ENCODE data around the gene NFS1. TPM values are rescaled to one million over a fixed set of nuclear protein-coding genes. Genes with fewer than 3 reads are reported as not detected.
"Not testable (repeated sequence)": the region's sequence is repeated elsewhere in the genome, so short reads cannot be mapped to it uniquely, and the experiment has no call there.

The NFS1 gene
- total RNA-seq, 1 experiment from 2014 or later: 94.3 TPM

GRCh38 chr20:35702051-35702823 is 3.1 kb upstream of the NFS1 start:
- Histone ChIP-seq H3K4me3 (no peak overlapping the region), H3K9me3 (no peaks in the 10 kb centered on the region), H3K36me3 (peaks cover 83% of the 10 kb centered on the region), H3K27me3 (no peaks in the 10 kb centered on the region)
- DNase-seq: no peak

GRCh38 chr20:35700625-35701148 is 1.5 kb upstream of the NFS1 start:
- no peaks in the 10 kb centered on the region for H3K27me3 ChIP-seq
- H3K4me3 ChIP-seq: peak overlapping the region; percentile 87
- no peaks in the 10 kb centered on the region for H3K9me3 ChIP-seq
- DNase-seq: no peak
- H3K36me3 ChIP-seq: peaks cover 80% of the 10 kb centered on the region

- H3K27me3 ChIP-seq: no peaks in the 10 kb centered on the region
- no peak for DNase-seq
- no peaks in the 10 kb centered on the region for H3K9me3 ChIP-seq
- peak overlapping the region; percentile 87 for H3K4me3 ChIP-seq
- peaks cover 80% of the 10 kb centered on the region for H3K36me3 ChIP-seq
Observed at GRCh38 chr20:35699957-35700624, 939 bp upstream of the NFS1 start.

- Histone ChIP-seq H3K36me3 (peaks cover 80% of the 10 kb centered on the region), H3K4me3 (peak overlapping the region; percentile 87), H3K27me3 (no peaks in the 10 kb centered on the region), H3K9me3 (no peaks in the 10 kb centered on the region)
- DNase-seq: peak; percentile 32
Observed at GRCh38 chr20:35698298-35699126, 640 bp downstream of the NFS1 start.

GRCh38 chr20:35697696-35698297 is 1.4 kb downstream of the NFS1 start:
- Histone ChIP-seq H3K4me3 (peak overlapping the region; percentile 87), H3K27me3 (no peaks in the 10 kb centered on the region), H3K9me3 (no peaks in the 10 kb centered on the region), H3K36me3 (peaks cover 79% of the 10 kb centered on the region)
- DNase-seq: no peak

GRCh38 chr20:35695978-35696377 is 3.2 kb downstream of the NFS1 start:
- Histone ChIP-seq H3K27me3 (no peaks in the 10 kb centered on the region), H3K36me3 (peaks cover 70% of the 10 kb centered on the region), H3K4me3 (no peak overlapping the region), H3K9me3 (no peaks in the 10 kb centered on the region)
- DNase-seq: no peak

GRCh38 chr20:35695245-35695749 is 3.9 kb downstream of the NFS1 start:
- Histone ChIP-seq H3K4me3 (no peak overlapping the region), H3K27me3 (no peaks in the 10 kb centered on the region), H3K36me3 (peaks cover 70% of the 10 kb centered on the region), H3K9me3 (no peaks in the 10 kb centered on the region)
- DNase-seq: no peak

- DNase-seq: no peak
- Histone ChIP-seq H3K27me3 (no peaks in the 10 kb centered on the region), H3K9me3 (peaks cover 3% of the 10 kb centered on the region), H3K36me3 (peaks cover 76% of the 10 kb centered on the region), H3K4me3 (no peak overlapping the region)
Observed at GRCh38 chr20:35690265-35690664, 8.9 kb downstream of the NFS1 start.

GRCh38 chr20:35686872-35687271 is 12.3 kb downstream of the NFS1 start:
- not testable (repeated sequence) for H3K27me3 ChIP-seq, H3K9me3 ChIP-seq, H3K4me3 ChIP-seq
- DNase-seq: peak; percentile 32
- peaks cover 66% of the 10 kb centered on the region for H3K36me3 ChIP-seq

GRCh38 chr20:35685368-35685767 is 13.8 kb downstream of the NFS1 start:
- peaks cover 60% of the 10 kb centered on the region for H3K36me3 ChIP-seq
- H3K9me3 ChIP-seq, DNase-seq, H3K4me3 ChIP-seq, H3K27me3 ChIP-seq: not testable (repeated sequence)

GRCh38 chr20:35681960-35682359 is 17.2 kb downstream of the NFS1 start:
- Histone ChIP-seq H3K27me3 (no peaks in the 10 kb centered on the region), H3K4me3 (no peak overlapping the region), H3K9me3 (no peaks in the 10 kb centered on the region), H3K36me3 (peaks cover 43% of the 10 kb centered on the region)
- DNase-seq: no peak

- H3K9me3 ChIP-seq: no peaks in the 10 kb centered on the region
- peaks cover 39% of the 10 kb centered on the region for H3K36me3 ChIP-seq
- no peak for DNase-seq
- H3K4me3 ChIP-seq: no peak overlapping the region
- H3K27me3 ChIP-seq: no peaks in the 10 kb centered on the region
Observed at GRCh38 chr20:35680452-35681183, 18.5 kb downstream of the NFS1 start.

GRCh38 chr20:35674921-35675320 is 24.2 kb downstream of the NFS1 start:
- Histone ChIP-seq H3K27me3 (no peaks in the 10 kb centered on the region), H3K4me3 (no peak overlapping the region)

GRCh38 chr20:35673884-35674283 is 25.3 kb downstream of the NFS1 start:
- Histone ChIP-seq H3K36me3 (peaks cover 67% of the 10 kb centered on the region), H3K9me3 (no peaks in the 10 kb centered on the region), H3K27me3 (no peaks in the 10 kb centered on the region), H3K4me3 (no peak overlapping the region)
- DNase-seq: no peak

More at GRCh38 chr20:35674921-35675320, 24.2 kb downstream of the NFS1 start:
- no peak for DNase-seq
- Histone ChIP-seq H3K9me3 (no peaks in the 10 kb centered on the region), H3K36me3 (peaks cover 64% of the 10 kb centered on the region)

- no peak for DNase-seq
- no peaks in the 10 kb centered on the region for H3K9me3 ChIP-seq
Observed at GRCh38 chr20:35669681-35670080, 29.5 kb downstream of the NFS1 start.

GRCh38 chr20:35669221-35669620 is 29.9 kb downstream of the NFS1 start:
- no peak for DNase-seq
- Histone ChIP-seq H3K4me3 (no peak overlapping the region), H3K9me3 (no peaks in the 10 kb centered on the region), H3K27me3 (no peaks in the 10 kb centered on the region), H3K36me3 (peaks cover 56% of the 10 kb centered on the region)

More at GRCh38 chr20:35669681-35670080, 29.5 kb downstream of the NFS1 start:
- Histone ChIP-seq H3K36me3 (peaks cover 58% of the 10 kb centered on the region), H3K4me3 (no peak overlapping the region), H3K27me3 (no peaks in the 10 kb centered on the region)
